Caco-2 (cell line): ENCODE measurements around the gene MARCHF5. TPM values are rescaled to one million over a fixed set of nuclear protein-coding genes. Genes with fewer than 3 reads are reported as not detected.
"Not testable (repeated sequence)": the region's sequence is repeated elsewhere in the genome, so short reads cannot be mapped to it uniquely, and the experiment has no call there.

Experiments used
- BruUV-seq: library from RNA; stranded (reverse); fragments of 400-500 nt; replicated peaks from 2 replicates; lab custom pipeline; 2021; lab: Mats Ljungman, UMichigan
- CTCF ChIA-PET: fragments of 300-600 bp; sonication (Branson Sonifier 250); formaldehyde crosslinking; loops from one replicate; lab custom pipeline; 2022; ENCODE audit warnings: antibody characterized with exemption; lab: Charles Lee
- POLR2A ChIA-PET: fragments of 300-600 bp; sonication (Branson Sonifier 250); formaldehyde crosslinking; loops from one replicate; lab custom pipeline; 2022; ENCODE audit warnings: antibody characterized with exemption; lab: Charles Lee
- DNase-seq, 2 experiments: peaks; one replicate each; pipeline versions ENCODE4 v3.0.0 to v3.0.0-alpha.2; 2020 to 2022
- H3K27me3 ChIP-seq: replicated peaks from 2 replicates; pipeline ENCODE4 v1.6.0; 2011; ENCODE audit warnings: low read length; ENCODE audit not compliant: control insufficient read depth, insufficient read depth
- H3K36me3 ChIP-seq: 2 replicates; pipeline ENCODE4 v1.5.1; 2011; ENCODE audit warnings: low read length; ENCODE audit not compliant: control insufficient read depth, insufficient read depth
- H3K4me1 ChIP-seq: fragments of 250-450 bp; sonication (Bioruptor Pico); 2 replicates; pipeline ENCODE4 v1.5.1; 2020; ENCODE audit warnings: mild to moderate bottlenecking
- H3K4me3 ChIP-seq: 2 replicates; pipeline ENCODE4 v1.5.1; 2011; ENCODE audit warnings: low read depth, mild to moderate bottlenecking, control low read depth, low read length
- H3K9me3 ChIP-seq: fragments of 250-450 bp; sonication (Bioruptor Pico); 2 replicates; pipeline ENCODE4 v1.5.1; 2020; ENCODE audit warnings: mild to moderate bottlenecking, moderate library complexity
- H3K27ac Mint-ChIP-seq: one replicate; pipeline ENCODE4 v1.8.0; 2022; ENCODE audit warnings: mixed read lengths; ENCODE audit not compliant: unreplicated experiment
- H3K27me3 Mint-ChIP-seq: one replicate; pipeline ENCODE4 v1.8.0; 2022; ENCODE audit warnings: mixed read lengths; ENCODE audit not compliant: insufficient read depth, unreplicated experiment
- H3K36me3 Mint-ChIP-seq: one replicate; pipeline ENCODE4 v1.8.0; 2022; ENCODE audit warnings: mild to moderate bottlenecking, mixed read lengths; ENCODE audit not compliant: insufficient read depth, unreplicated experiment
- H3K4me1 Mint-ChIP-seq: one replicate; pipeline ENCODE4 v1.8.0; 2022; ENCODE audit warnings: low read depth, mixed read lengths; ENCODE audit not compliant: unreplicated experiment
- H3K4me3 Mint-ChIP-seq: one replicate; pipeline ENCODE4 v1.8.0; 2022; ENCODE audit warnings: mild to moderate bottlenecking, moderate library complexity, mixed read lengths; ENCODE audit not compliant: unreplicated experiment
- H3K9me3 Mint-ChIP-seq: one replicate; pipeline ENCODE4 v1.8.0; 2022; ENCODE audit warnings: mixed read lengths; ENCODE audit not compliant: unreplicated experiment
- CTCF ChIP-seq, 2 experiments: fragments of 200-600 bp in 1 of 2; IDR thresholded peaks; 1 replicate in 1 of 2; 2 replicates in 1 of 2; pipeline versions ENCODE4 v1.5.1 to v1.8.0; 2011 to 2022; ENCODE audit warnings: antibody characterized with exemption in 1 of 2, control low read depth in 1 of 2, inconsistent platforms in 1 of 2, low read depth in 1 of 2, low read length in 1 of 2, mild to moderate bottlenecking in 1 of 2, moderate library complexity in 1 of 2; ENCODE audit not compliant: insufficient read depth in 1 of 2, severe bottlenecking in 1 of 2, unreplicated experiment in 1 of 2
- intact Hi-C: fragments of 100-400 bp; cut with micrococcal nuclease; formaldehyde crosslinking; loops from one replicate; pipeline ENCODE4 v1.10.0; 2022; ENCODE audit not compliant: unreplicated experiment
- total RNA-seq: library from RNA; stranded (reverse); gene quantifications from 2 replicates; pipeline ENCODE4 v1.2.3, GENCODE V29; 2022

MARCHF5 gene
- total RNA-seq, 1 experiment from 2014 or later, result 30.4 TPM

- no peak for TF ChIP-seq CTCF (IDR thresholded peaks at IDR 0.05; ENCODE audit: insufficient read depth in 1 of 2, low read depth in 1 of 2, low read length in 1 of 2, severe bottlenecking in 1 of 2, unreplicated experiment in 1 of 2)
- Histone ChIP-seq H3K4me1 (no peaks in the 10 kb centered on the region), H3K27me3 (no peaks in the 10 kb centered on the region), H3K4me3 (no peak overlapping the region), H3K9me3 (no peaks in the 10 kb centered on the region), H3K36me3 (no peaks in the 10 kb centered on the region)
- no peaks in the 10 kb centered on the region for H3K9me3 Mint-ChIP-seq
- no peak for DNase-seq
- intact Hi-C loops, result no loop called here
- H3K27ac Mint-ChIP-seq, result no peak overlapping the region
- BruUV-seq, result no TSS peak
- H3K4me1 Mint-ChIP-seq, result peaks cover 7% of the 10 kb centered on the region
- CTCF ChIA-PET, result no interaction called here
- no peaks in the 10 kb centered on the region for H3K27me3 Mint-ChIP-seq
- POLR2A ChIA-PET, result no interaction called here
- no peak overlapping the region for H3K4me3 Mint-ChIP-seq
- H3K36me3 Mint-ChIP-seq, result peaks cover 17% of the 10 kb centered on the region
These were observed 51.8 kb downstream of the MARCHF5 start for GRCh38 chr10:92342796-92343195.

GRCh38 chr10:92345575-92345974 lies 54.6 kb downstream of the MARCHF5 start:
- POLR2A ChIA-PET, result interaction anchor here (0.6 kb wide), 1 partner anchor 136 kb away, joined by 3 read pairs; no protein-coding TSS in a partner anchor
- H3K27ac Mint-ChIP-seq, H3K9me3 ChIP-seq, H3K27me3 Mint-ChIP-seq, BruUV-seq, H3K9me3 Mint-ChIP-seq, H3K4me3 ChIP-seq, H3K4me1 ChIP-seq, H3K4me3 Mint-ChIP-seq, H3K36me3 ChIP-seq, DNase-seq, H3K27me3 ChIP-seq, H3K4me1 Mint-ChIP-seq, intact Hi-C loops: not testable (repeated sequence)
- CTCF ChIA-PET, result interaction anchor here (0.6 to 0.7 kb wide), 2 partner anchors 103 to 543 kb away, joined by 3 to 4 read pairs; no protein-coding TSS in a partner anchor
- H3K36me3 Mint-ChIP-seq, result peaks cover 35% of the 10 kb centered on the region

- H3K9me3 ChIP-seq, H3K4me3 ChIP-seq, POLR2A ChIA-PET, H3K36me3 ChIP-seq, H3K9me3 Mint-ChIP-seq, H3K4me1 Mint-ChIP-seq, H3K27me3 Mint-ChIP-seq, H3K4me3 Mint-ChIP-seq, H3K27me3 ChIP-seq, CTCF ChIA-PET, H3K4me1 ChIP-seq, intact Hi-C loops, BruUV-seq, H3K27ac Mint-ChIP-seq, DNase-seq: not testable (repeated sequence)
- peaks cover 31% of the 10 kb centered on the region for H3K36me3 Mint-ChIP-seq
These were observed 56.2 kb downstream of the MARCHF5 start for GRCh38 chr10:92347035-92347676.

GRCh38 chr10:92350411-92350810 lies 59.4 kb downstream of the MARCHF5 start:
- Mint-ChIP-seq H3K36me3 (peaks cover 18% of the 10 kb centered on the region), H3K9me3 (no peaks in the 10 kb centered on the region), H3K4me3 (no peak overlapping the region), H3K27ac (no peak overlapping the region), H3K27me3 (no peaks in the 10 kb centered on the region), H3K4me1 (no peaks in the 10 kb centered on the region)
- Histone ChIP-seq H3K4me3 (no peak overlapping the region), H3K4me1 (no peaks in the 10 kb centered on the region), H3K27me3 (no peaks in the 10 kb centered on the region), H3K36me3 (no peaks in the 10 kb centered on the region; the same call in 1 of the 2 replicates), H3K9me3 (no peaks in the 10 kb centered on the region)
- ChIA-PET CTCF (no interaction called here), POLR2A (no interaction called here)
- TF ChIP-seq CTCF (IDR thresholded peaks at IDR 0.05; ENCODE audit: insufficient read depth in 1 of 2, low read depth in 1 of 2, low read length in 1 of 2, severe bottlenecking in 1 of 2, unreplicated experiment in 1 of 2), result no peak
- no peak for DNase-seq
- intact Hi-C loops, result no loop called here
- no TSS peak for BruUV-seq
